Keratinocyte (primary cell): ENCODE measurements around the gene ARMCX4.

Experiments
- EZH2 ChIP-seq: IDR thresholded peaks from one replicate; pipeline ENCODE4 v1.6.1; 2012; ENCODE audit warnings: inconsistent platforms, mild to moderate bottlenecking, low read length, moderate library complexity
- TF ChIP-seq, protein P1 (sequence below), 3 experiments: IDR thresholded peaks in 1 of 3; conservative IDR thresholded peaks in 1 of 3; optimal IDR thresholded peaks in 1 of 3; 2 replicates in 2 of 3; 3 replicates in 1 of 3; pipeline versions ENCODE3 to v1.5.1; 2011; ENCODE audit warnings: low read length in 3 of 3, mild to moderate bottlenecking in 3 of 3, moderate library complexity in 2 of 3, control low read depth in 1 of 3, inconsistent platforms in 1 of 3; ENCODE audit not compliant: insufficient read depth in 2 of 3; ENCODE audit errors: extremely low read depth in 1 of 3

DNA sequence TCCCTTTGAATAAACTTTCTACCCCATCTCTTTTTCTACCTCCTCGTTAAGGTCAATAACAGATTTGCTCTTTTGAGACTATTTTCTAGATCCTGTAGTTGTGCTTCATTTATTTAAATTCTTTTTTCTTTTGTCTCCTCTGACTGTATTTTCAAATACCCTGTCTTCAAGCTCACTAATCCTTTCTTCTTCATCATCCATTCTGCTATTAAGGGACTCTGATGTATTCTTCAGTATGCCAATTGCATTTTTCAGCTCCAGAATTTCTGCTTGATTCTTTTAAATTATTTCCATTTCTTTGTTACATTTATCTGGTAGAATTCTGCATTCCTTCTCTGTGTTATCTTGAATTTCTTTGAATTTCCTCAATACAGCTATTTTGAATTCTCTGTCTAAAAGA lies 36.0 kb upstream of the ARMCX4 start:
- TF ChIP-seq, protein P1, sequence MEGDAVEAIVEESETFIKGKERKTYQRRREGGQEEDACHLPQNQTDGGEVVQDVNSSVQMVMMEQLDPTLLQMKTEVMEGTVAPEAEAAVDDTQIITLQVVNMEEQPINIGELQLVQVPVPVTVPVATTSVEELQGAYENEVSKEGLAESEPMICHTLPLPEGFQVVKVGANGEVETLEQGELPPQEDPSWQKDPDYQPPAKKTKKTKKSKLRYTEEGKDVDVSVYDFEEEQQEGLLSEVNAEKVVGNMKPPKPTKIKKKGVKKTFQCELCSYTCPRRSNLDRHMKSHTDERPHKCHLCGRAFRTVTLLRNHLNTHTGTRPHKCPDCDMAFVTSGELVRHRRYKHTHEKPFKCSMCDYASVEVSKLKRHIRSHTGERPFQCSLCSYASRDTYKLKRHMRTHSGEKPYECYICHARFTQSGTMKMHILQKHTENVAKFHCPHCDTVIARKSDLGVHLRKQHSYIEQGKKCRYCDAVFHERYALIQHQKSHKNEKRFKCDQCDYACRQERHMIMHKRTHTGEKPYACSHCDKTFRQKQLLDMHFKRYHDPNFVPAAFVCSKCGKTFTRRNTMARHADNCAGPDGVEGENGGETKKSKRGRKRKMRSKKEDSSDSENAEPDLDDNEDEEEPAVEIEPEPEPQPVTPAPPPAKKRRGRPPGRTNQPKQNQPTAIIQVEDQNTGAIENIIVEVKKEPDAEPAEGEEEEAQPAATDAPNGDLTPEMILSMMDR (optimal IDR thresholded peaks at IDR 0.05 in 1 of 3, IDR thresholded peaks at IDR 0.05 in 1 of 3, conservative IDR thresholded peaks at IDR 0.05 in 1 of 3; ENCODE audit: extremely low read depth in 1 of 3, insufficient read depth in 2 of 3, low read length in 3 of 3): no peak
- TF ChIP-seq EZH2: no peak
